Glomerular endothelial cell (primary cell): ENCODE results near the gene AGPAT3. TPM values are rescaled to one million over a fixed set of nuclear protein-coding genes. Genes with fewer than 3 reads are reported as not detected.
"Not testable (repeated sequence)": the region's sequence is repeated elsewhere in the genome, so short reads cannot be mapped to it uniquely, and the experiment has no call there.

Source experiments
- DNase-seq: peaks from one replicate; pipeline ENCODE4 v3.0.0-alpha.2; 2011; ENCODE audit warnings: low read depth, low spot score; ENCODE audit errors: extremely low read depth
- total RNA-seq: library from RNA; depleted of rRNA; stranded (reverse); fragments of >200 nt; gene quantifications from 2 replicates; pipeline ENCODE4 v1.2.3, GENCODE V29; 2015

Gene AGPAT3
- total RNA-seq, 1 donor from 2014 or later, result 60.0 TPM

- no peak for DNase-seq
These were observed 30.7 kb upstream of the AGPAT3 start for GRCh38 chr21:43834146-43834905.

GRCh38 chr21:43835050-43835449 is 30.0 kb upstream of the AGPAT3 start:
- no peak for DNase-seq

GRCh38 chr21:43835861-43836260 is 29.2 kb upstream of the AGPAT3 start:
- DNase-seq, result no peak

GRCh38 chr21:43836616-43837015 is 28.4 kb upstream of the AGPAT3 start:
- DNase-seq, result no peak

GRCh38 chr21:43840259-43840658 is 24.8 kb upstream of the AGPAT3 start:
- no peak for DNase-seq

GRCh38 chr21:43842742-43843141 is 22.3 kb upstream of the AGPAT3 start:
- DNase-seq, result no peak

- not testable (repeated sequence) for DNase-seq
These were observed 20.1 kb upstream of the AGPAT3 start for GRCh38 chr21:43844906-43845305.

GRCh38 chr21:43845386-43845785 is 19.6 kb upstream of the AGPAT3 start:
- DNase-seq, result no peak

GRCh38 chr21:43846430-43846829 is 18.6 kb upstream of the AGPAT3 start:
- no peak for DNase-seq

GRCh38 chr21:43847301-43847700 is 17.7 kb upstream of the AGPAT3 start:
- DNase-seq, result no peak

- no peak for DNase-seq
These were observed 16.3 kb upstream of the AGPAT3 start for GRCh38 chr21:43848771-43849170.

- no peak for DNase-seq
These were observed 15.3 kb upstream of the AGPAT3 start for GRCh38 chr21:43849532-43850299.

GRCh38 chr21:43850728-43851295 is 14.2 kb upstream of the AGPAT3 start:
- no peak for DNase-seq

- no peak for DNase-seq
These were observed 13.4 kb upstream of the AGPAT3 start for GRCh38 chr21:43851593-43851992.

- no peak for DNase-seq
These were observed 10.9 kb upstream of the AGPAT3 start for GRCh38 chr21:43853851-43854772.

- no peak for DNase-seq
These were observed 10.0 kb upstream of the AGPAT3 start for GRCh38 chr21:43854773-43855633.

GRCh38 chr21:43855955-43856354 is 9.1 kb upstream of the AGPAT3 start:
- DNase-seq, result no peak

- no peak for DNase-seq
These were observed 6.0 kb upstream of the AGPAT3 start for GRCh38 chr21:43858806-43859648.

GRCh38 chr21:43859747-43860214 is 5.2 kb upstream of the AGPAT3 start:
- no peak for DNase-seq
